Heart left ventricle (tissue), 13 donors: ENCODE results near the gene AFF3.

Source experiments
- CTCF ChIP-seq, 12 donors: fragments of 200-600 bp; sonication (generic) in 4 of 12; IDR thresholded peaks; one replicate each; pipeline versions ENCODE4 v1.5.0 to v1.8.0; 2018 to 2022; ENCODE audit warnings: antibody characterized with exemption in 12 of 12, mild to moderate bottlenecking in 5 of 12
- POLR2A ChIP-seq, 2 donors: fragments of 450-650 bp; IDR thresholded peaks; one replicate each; pipeline ENCODE4 v1.6.1; 2017; ENCODE audit warnings: antibody characterized with exemption in 2 of 2, mild to moderate bottlenecking in 2 of 2, moderate library complexity in 2 of 2
- donor health status: ischemic (EF 13 %, LVEDD 7.1; RV severe dilation, severe dysfunction).
- donor health status: DM: no; HTN: yes; CAD: no.
- donor health status: DM: no; HTN: no; CAD: no.
- donor health status: ischemic (EF 25% LVEDD 6.9; RV normal size, moderate dysfunction).
- donor health status: ischemic (EF 25% LVEDD 5.7; RV mildly dilated, moderate dysfunction).
- donor health status: ischemic (EF 35%, LVEDD 5.7; RV mildly dilated, moderate dysfunction).
- donor health status: nonischemic (EF 11% LVEDD 7.7; RV severe dilation, severe dysfunction).
- donor health status: DM: yes; HTN: yes; CAD: no.
- donor health status: PGD.
- donor health status: ischemic (EF 29% LVEDD 5.4; RV normal size, mild dysfunction).
- donor health status: nonischemic (EF 23%, LVEDD 6.1; RV moderate dilation, normal function).

- no peak for TF ChIP-seq POLR2A (IDR thresholded peaks at IDR 0.05)
- no peak for TF ChIP-seq CTCF (IDR thresholded peaks at IDR 0.05)
Measured at GRCh38 chr2:99890568-99891427, 251.6 kb downstream of the AFF3 start.
